K562 (cell line): Measurements from ENCODE around the gene TOMM22. TPM values are rescaled to one million over a fixed set of nuclear protein-coding genes. Genes with fewer than 3 reads are reported as not detected.

Source experiments
- CHD1 ChIP-seq: fragments of 200-600 bp; sonication (generic); IDR thresholded peaks from one replicate; pipeline ENCODE4 v1.6.1; 2012; ENCODE audit warnings: mild to moderate bottlenecking, moderate library complexity, low read length, inconsistent platforms
- DNMT1 ChIP-seq: fragments of 450-650 bp; IDR thresholded peaks from 2 replicates; pipeline ENCODE4 v1.6.1; 2016; ENCODE audit warnings: antibody characterized with exemption, mild to moderate bottlenecking
- FOXM1 ChIP-seq, 2 experiments: fragments of 450-650 bp in 1 of 2; sonication (generic) in 1 of 2; formaldehyde crosslinking in 1 of 2; IDR thresholded peaks; 2 replicates each; pipeline versions ENCODE4 v1.6.1 to v1.9.0; 2017 to 2022; ENCODE audit warnings: low read depth in 2 of 2, mild to moderate bottlenecking in 2 of 2, missing genetic modification reagents in 1 of 2, moderate library complexity in 1 of 2
- MXI1 ChIP-seq: IDR thresholded peaks from 2 replicates; pipeline ENCODE4 v1.6.1; 2011; ENCODE audit warnings: low read depth, mild to moderate bottlenecking, improper control_type of control experiment, low read length
- PCBP1 ChIP-seq: fragments of 200-400 bp; formaldehyde crosslinking; IDR thresholded peaks from 2 replicates; pipeline ENCODE4 v1.6.1; 2018; ENCODE audit warnings: mild to moderate bottlenecking, low read depth, low read length; ENCODE audit not compliant: poor library complexity, severe bottlenecking
- SIX5 ChIP-seq, 2 experiments: IDR thresholded peaks; 2 replicates each; pipeline ENCODE4 v1.6.1; 2011; ENCODE audit warnings: low read length in 2 of 2, borderline replicate concordance in 1 of 2, low read depth in 1 of 2, mild to moderate bottlenecking in 1 of 2, moderate library complexity in 1 of 2; ENCODE audit not compliant: insufficient read depth in 1 of 2
- TAF1 ChIP-seq: IDR thresholded peaks from 2 replicates; pipeline ENCODE4 v1.6.1; 2011; ENCODE audit warnings: mild to moderate bottlenecking, low read length, moderate library complexity; ENCODE audit not compliant: insufficient read depth, control insufficient read depth, severe bottlenecking; ENCODE audit errors: extremely low read depth
- ZNF224 ChIP-seq: sonication (generic); formaldehyde crosslinking; IDR thresholded peaks from 2 replicates; pipeline ENCODE4 v1.8.0; 2022; ENCODE audit warnings: mild to moderate bottlenecking, missing genetic modification reagents
- ZNF79 ChIP-seq: fragments of 250-450 bp; sonication (Bioruptor Pico); IDR thresholded peaks from 2 replicates; pipeline ENCODE4 v1.4.0; 2020; ENCODE audit warnings: low read depth, mild to moderate bottlenecking, moderate library complexity
- polyA plus RNA-seq, 8 experiments: library from polyadenylated mRNA; depleted of rRNA in 4 of 8; stranded (reverse) in 5 of 8; unstranded in 3 of 8; fragments of >200 nt; fragmentation: Nextera tagmentation in 2 of 8; fragmentation: Illumina TruSeq in 1 of 8; extraction: Ambion mirVana in 2 of 8; extraction: Trizol in 1 of 8; gene quantifications; 2 replicates each; pipeline versions ENCODE4 v1.2.1 to v1.2.3, GENCODE V29; 2011 to 2014; ENCODE audit warnings: inconsistent platforms in 1 of 8, missing spikeins in 1 of 8
- total RNA-seq, 7 experiments: library from RNA; depleted of rRNA in 6 of 7; stranded (reverse); fragments of >200 nt in 6 of 7; fragmentation: Illumina TruSeq in 2 of 7; extraction: Trizol in 2 of 7; gene quantifications; 2 replicates each; pipeline versions ENCODE4 v1.2.1 to v1.2.3, GENCODE V29; 2011 to 2021; ENCODE audit warnings: low replicate concordance in 1 of 7
- TF ChIP-seq, protein P1 (sequence below): fragments of 200-400 bp; formaldehyde crosslinking; IDR thresholded peaks from 2 replicates; pipeline ENCODE4 v1.6.1; 2017; ENCODE audit warnings: mild to moderate bottlenecking, low read depth, low read length, moderate library complexity
- TF ChIP-seq, protein P2 (sequence below), 2 experiments: fragments of 450-650 bp in 1 of 2; sonication (generic) in 1 of 2; formaldehyde crosslinking in 1 of 2; IDR thresholded peaks; 2 replicates each; pipeline versions ENCODE4 v1.7.1 to v1.9.0; 2016 to 2022; ENCODE audit warnings: inconsistent platforms in 1 of 2, mild to moderate bottlenecking in 1 of 2, missing genetic modification reagents in 1 of 2
- TF ChIP-seq, protein P3 (sequence below): fragments of 250-450 bp; sonication (Bioruptor Pico); IDR thresholded peaks from 2 replicates; pipeline ENCODE4 v1.4.0; 2020; ENCODE audit warnings: borderline replicate concordance

Gene TOMM22
- total and polyA plus RNA-seq, 9 of the 15 experiments (the other 6 are each of a cell fraction or from before 2014, with no cell fraction given): 25.8 to 108 (median 73.8) TPM

DNA sequence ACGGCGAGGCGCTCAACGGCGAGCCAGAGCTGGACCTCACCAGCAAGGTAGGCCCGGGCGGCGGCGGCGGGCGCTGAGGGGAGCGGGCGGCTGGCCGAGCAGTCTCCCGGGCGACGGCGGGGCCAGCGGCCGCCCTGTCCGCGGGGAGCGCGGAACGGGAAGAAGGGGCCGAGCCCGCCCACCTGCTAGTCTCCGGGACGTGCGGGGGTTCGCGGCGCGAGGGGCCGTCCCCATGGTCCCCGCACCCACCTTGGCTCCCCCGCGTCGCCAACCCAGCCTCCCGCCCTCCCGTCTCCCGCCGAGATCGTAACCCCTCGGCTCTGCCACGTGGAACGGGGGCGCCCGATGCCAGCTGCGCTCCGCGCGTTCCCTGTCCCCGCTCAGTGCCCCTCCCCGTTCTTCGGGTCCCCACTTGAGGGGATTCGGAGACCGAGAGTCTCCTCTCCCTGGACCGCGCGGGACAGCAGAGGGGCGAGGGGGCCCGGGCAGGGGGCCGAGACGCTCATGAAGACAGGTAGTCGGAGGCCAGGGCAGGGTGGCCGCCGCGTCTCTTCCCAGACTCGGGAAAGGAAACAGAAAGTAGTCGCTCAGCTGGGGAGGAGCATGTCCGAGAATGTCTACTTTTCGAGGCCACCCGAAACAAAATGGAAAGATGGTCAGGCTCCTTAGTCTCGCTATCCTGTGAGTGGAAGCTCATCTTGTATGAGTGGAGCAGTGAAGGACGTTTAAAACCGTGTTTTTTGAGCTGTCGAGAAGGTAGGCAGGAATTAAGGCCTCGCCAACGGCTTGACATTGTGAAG, 24.5 kb downstream of the TOMM22 start (continued):
- no peak for TF ChIP-seq SIX5 (IDR thresholded peaks at IDR 0.05; ENCODE audit: borderline replicate concordance in 1 of 2, insufficient read depth in 1 of 2, low read depth in 1 of 2, low read length in 2 of 2)
- no peak for TF ChIP-seq FOXM1 (IDR thresholded peaks at IDR 0.05; ENCODE audit: low read depth)
- TF ChIP-seq FOXM1 (CRISPR knock-in tag; IDR thresholded peaks at IDR 0.05; ENCODE audit: low read depth): no peak
- TF ChIP-seq MXI1: no peak
- TF ChIP-seq, protein P1, sequence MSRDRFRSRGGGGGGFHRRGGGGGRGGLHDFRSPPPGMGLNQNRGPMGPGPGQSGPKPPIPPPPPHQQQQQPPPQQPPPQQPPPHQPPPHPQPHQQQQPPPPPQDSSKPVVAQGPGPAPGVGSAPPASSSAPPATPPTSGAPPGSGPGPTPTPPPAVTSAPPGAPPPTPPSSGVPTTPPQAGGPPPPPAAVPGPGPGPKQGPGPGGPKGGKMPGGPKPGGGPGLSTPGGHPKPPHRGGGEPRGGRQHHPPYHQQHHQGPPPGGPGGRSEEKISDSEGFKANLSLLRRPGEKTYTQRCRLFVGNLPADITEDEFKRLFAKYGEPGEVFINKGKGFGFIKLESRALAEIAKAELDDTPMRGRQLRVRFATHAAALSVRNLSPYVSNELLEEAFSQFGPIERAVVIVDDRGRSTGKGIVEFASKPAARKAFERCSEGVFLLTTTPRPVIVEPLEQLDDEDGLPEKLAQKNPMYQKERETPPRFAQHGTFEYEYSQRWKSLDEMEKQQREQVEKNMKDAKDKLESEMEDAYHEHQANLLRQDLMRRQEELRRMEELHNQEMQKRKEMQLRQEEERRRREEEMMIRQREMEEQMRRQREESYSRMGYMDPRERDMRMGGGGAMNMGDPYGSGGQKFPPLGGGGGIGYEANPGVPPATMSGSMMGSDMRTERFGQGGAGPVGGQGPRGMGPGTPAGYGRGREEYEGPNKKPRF: no peak
- TF ChIP-seq, protein P2, sequence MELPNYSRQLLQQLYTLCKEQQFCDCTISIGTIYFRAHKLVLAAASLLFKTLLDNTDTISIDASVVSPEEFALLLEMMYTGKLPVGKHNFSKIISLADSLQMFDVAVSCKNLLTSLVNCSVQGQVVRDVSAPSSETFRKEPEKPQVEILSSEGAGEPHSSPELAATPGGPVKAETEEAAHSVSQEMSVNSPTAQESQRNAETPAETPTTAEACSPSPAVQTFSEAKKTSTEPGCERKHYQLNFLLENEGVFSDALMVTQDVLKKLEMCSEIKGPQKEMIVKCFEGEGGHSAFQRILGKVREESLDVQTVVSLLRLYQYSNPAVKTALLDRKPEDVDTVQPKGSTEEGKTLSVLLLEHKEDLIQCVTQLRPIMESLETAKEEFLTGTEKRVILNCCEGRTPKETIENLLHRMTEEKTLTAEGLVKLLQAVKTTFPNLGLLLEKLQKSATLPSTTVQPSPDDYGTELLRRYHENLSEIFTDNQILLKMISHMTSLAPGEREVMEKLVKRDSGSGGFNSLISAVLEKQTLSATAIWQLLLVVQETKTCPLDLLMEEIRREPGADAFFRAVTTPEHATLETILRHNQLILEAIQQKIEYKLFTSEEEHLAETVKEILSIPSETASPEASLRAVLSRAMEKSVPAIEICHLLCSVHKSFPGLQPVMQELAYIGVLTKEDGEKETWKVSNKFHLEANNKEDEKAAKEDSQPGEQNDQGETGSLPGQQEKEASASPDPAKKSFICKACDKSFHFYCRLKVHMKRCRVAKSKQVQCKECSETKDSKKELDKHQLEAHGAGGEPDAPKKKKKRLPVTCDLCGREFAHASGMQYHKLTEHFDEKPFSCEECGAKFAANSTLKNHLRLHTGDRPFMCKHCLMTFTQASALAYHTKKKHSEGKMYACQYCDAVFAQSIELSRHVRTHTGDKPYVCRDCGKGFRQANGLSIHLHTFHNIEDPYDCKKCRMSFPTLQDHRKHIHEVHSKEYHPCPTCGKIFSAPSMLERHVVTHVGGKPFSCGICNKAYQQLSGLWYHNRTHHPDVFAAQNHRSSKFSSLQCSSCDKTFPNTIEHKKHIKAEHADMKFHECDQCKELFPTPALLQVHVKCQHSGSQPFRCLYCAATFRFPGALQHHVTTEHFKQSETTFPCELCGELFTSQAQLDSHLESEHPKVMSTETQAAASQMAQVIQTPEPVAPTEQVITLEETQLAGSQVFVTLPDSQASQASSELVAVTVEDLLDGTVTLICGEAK (IDR thresholded peaks at IDR 0.05): no peak
- TF ChIP-seq, protein P2 (CRISPR knock-in tag; IDR thresholded peaks at IDR 0.05): no peak
- no peak for TF ChIP-seq DNMT1
- peak; percentile 8 for TF ChIP-seq CHD1
- TF ChIP-seq TAF1: no peak
- TF ChIP-seq ZNF224: no peak
- TF ChIP-seq, protein P3, sequence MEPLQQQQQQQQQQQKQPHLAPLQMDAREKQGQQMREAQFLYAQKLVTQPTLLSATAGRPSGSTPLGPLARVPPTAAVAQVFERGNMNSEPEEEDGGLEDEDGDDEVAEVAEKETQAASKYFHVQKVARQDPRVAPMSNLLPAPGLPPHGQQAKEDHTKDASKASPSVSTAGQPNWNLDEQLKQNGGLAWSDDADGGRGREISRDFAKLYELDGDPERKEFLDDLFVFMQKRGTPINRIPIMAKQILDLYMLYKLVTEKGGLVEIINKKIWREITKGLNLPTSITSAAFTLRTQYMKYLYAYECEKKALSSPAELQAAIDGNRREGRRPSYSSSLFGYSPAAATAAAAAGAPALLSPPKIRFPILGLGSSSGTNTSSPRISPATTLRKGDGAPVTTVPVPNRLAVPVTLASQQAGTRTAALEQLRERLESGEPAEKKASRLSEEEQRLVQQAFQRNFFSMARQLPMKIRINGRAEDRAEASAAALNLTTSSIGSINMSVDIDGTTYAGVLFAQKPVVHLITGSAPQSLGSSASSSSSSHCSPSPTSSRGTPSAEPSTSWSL (CRISPR knock-in tag): no peak
- no peak for TF ChIP-seq ZNF79 (CRISPR knock-in tag)
- peak; percentile 34 for TF ChIP-seq PCBP1
